GM12878 (cell line): ENCODE results near the gene BCAT1. TPM values are rescaled to one million over a fixed set of nuclear protein-coding genes. Genes with fewer than 3 reads are reported as not detected.
A peak's percentile ranks its signal among the peaks of the same experiment; 100 is the strongest.

Experiments used
- ATAC-seq: fragments of 200-7000 bp; cut with Tn5 transposase; 3 replicates; pipeline ENCODE4 v1.9.1; 2020; ENCODE audit warnings: mild to moderate bottlenecking, moderate library complexity
- BruUV-seq: library from RNA; stranded (reverse); fragments of 400-500 nt; replicated peaks from 2 replicates; lab custom pipeline; 2021; lab: Mats Ljungman, UMichigan
- CTCF ChIA-PET: fragments of 300-600 bp; sonication (Branson Sonifier 250); formaldehyde crosslinking; extraction: SDS; loops from one replicate; lab custom pipeline; 2021; ENCODE audit warnings: inconsistent platforms; lab: Yijun Ruan, JAX
- POLR2A ChIA-PET: fragments of 350-600 bp; formaldehyde crosslinking; extraction: SDS; loops from one replicate; lab custom pipeline; 2021; ENCODE audit warnings: inconsistent platforms; lab: Charles Lee
- RAD21 ChIA-PET: fragments of 300-600 bp; sonication (Branson Sonifier 250); formaldehyde crosslinking; loops from one replicate; lab custom pipeline; 2023; ENCODE audit warnings: antibody characterized with exemption; ENCODE audit not compliant: unreplicated experiment; lab: Charles Lee
- SMC1A ChIA-PET: fragments of 300-600 bp; sonication (Branson Sonifier 250); formaldehyde crosslinking; loops from one replicate; lab custom pipeline; 2023; ENCODE audit not compliant: unreplicated experiment, uncharacterized antibody; lab: Charles Lee
- DNase-seq: peaks from one replicate; pipeline ENCODE4 v3.0.0-alpha.2; 2011; ENCODE audit warnings: low read depth, low spot score
- FAIRE-seq: peaks from 3 replicates; lab custom pipeline; 2011; peaks lifted over from hg19 to GRCh38; lab: Jason Lieb, UNC
- H2AFZ ChIP-seq: 2 replicates; pipeline ENCODE4 v1.6.0; 2011; ENCODE audit warnings: low read depth, low read length, control low read depth; ENCODE audit not compliant: control insufficient read depth
- H3K27ac ChIP-seq: 2 replicates; pipeline ENCODE4 v1.5.1; 2011; ENCODE audit warnings: control low read depth; ENCODE audit not compliant: control insufficient read depth, insufficient read depth
- H3K27me3 ChIP-seq, 2 experiments: replicated peaks in 1 of 2; 2 replicates each; pipeline versions ENCODE4 v1.6.0 to v1.6.1; 2011; ENCODE audit warnings: low read length in 1 of 2; ENCODE audit not compliant: control insufficient read depth in 2 of 2, insufficient read depth in 2 of 2
- H3K36me3 ChIP-seq, 2 experiments: 2 replicates each; pipeline ENCODE4 v1.5.1; 2011; ENCODE audit warnings: low read length in 1 of 2; ENCODE audit not compliant: control insufficient read depth in 2 of 2, insufficient read depth in 2 of 2
- H3K4me1 ChIP-seq: 2 replicates; pipeline ENCODE4 v1.6.1; 2011; ENCODE audit warnings: mild to moderate bottlenecking, low read length, moderate library complexity, mixed read lengths; ENCODE audit not compliant: control insufficient read depth, insufficient read depth
- H3K4me2 ChIP-seq: 2 replicates; pipeline ENCODE4 v1.6.0; 2011; ENCODE audit warnings: control low read depth; ENCODE audit not compliant: control insufficient read depth, insufficient read depth
- H3K4me3 ChIP-seq: fragments of 200-600 bp; sonication (generic); 2 replicates; pipeline ENCODE4 v1.5.1; 2016
- H3K79me2 ChIP-seq: 2 replicates; pipeline ENCODE4 v1.6.0; 2011; ENCODE audit warnings: low read length; ENCODE audit not compliant: control insufficient read depth, insufficient read depth
- H3K9ac ChIP-seq: 2 replicates; pipeline ENCODE4 v1.8.0; 2011; ENCODE audit warnings: low read length, control low read depth, mixed read lengths; ENCODE audit not compliant: control insufficient read depth, insufficient read depth
- H3K9me3 ChIP-seq: replicated peaks from 3 replicates; pipeline ENCODE4 v1.5.1; 2011; ENCODE audit warnings: mild to moderate bottlenecking, low read length; ENCODE audit not compliant: control insufficient read depth, insufficient read depth
- H4K20me1 ChIP-seq: 2 replicates; pipeline ENCODE4 v1.6.0; 2011; ENCODE audit not compliant: control insufficient read depth, insufficient read depth
- CBX3 ChIP-seq: fragments of 200-600 bp; sonication (generic); IDR thresholded peaks from 2 replicates; pipeline ENCODE4 v1.6.1; 2016; ENCODE audit warnings: low read depth, borderline replicate concordance
- CEBPB ChIP-seq, 2 experiments: fragments of 150-350 bp in 1 of 2; IDR thresholded peaks; 2 replicates each; pipeline ENCODE4 v1.6.1; 2012 to 2014; ENCODE audit warnings: low read depth in 2 of 2, low read length in 2 of 2, borderline replicate concordance in 1 of 2, inconsistent platforms in 1 of 2
- IRF3 ChIP-seq: fragments of 450-650 bp; IDR thresholded peaks from 2 replicates; pipeline ENCODE4 v1.6.1; 2014; ENCODE audit warnings: mild to moderate bottlenecking
- NFIC ChIP-seq: IDR thresholded peaks from 2 replicates; pipeline ENCODE4 v1.6.1; 2012; ENCODE audit warnings: low read depth, mild to moderate bottlenecking, inconsistent platforms, low read length, moderate library complexity
- PML ChIP-seq: IDR thresholded peaks from 2 replicates; pipeline ENCODE4 v1.6.1; 2012; ENCODE audit warnings: low read length, inconsistent platforms
- POLR2A ChIP-seq: IDR thresholded peaks from 2 replicates; pipeline ENCODE4 v1.6.1; 2011; ENCODE audit warnings: low read depth, mild to moderate bottlenecking, low read length
- RUNX3 ChIP-seq: IDR thresholded peaks from 2 replicates; pipeline ENCODE4 v1.6.1; 2012; ENCODE audit warnings: low read length, inconsistent platforms
- ZNF217 ChIP-seq: fragments of 450-650 bp; IDR thresholded peaks from 2 replicates; pipeline ENCODE4 v1.6.1; 2017; ENCODE audit warnings: antibody characterized with exemption, mild to moderate bottlenecking
- WGBS: methylation state at CpG from one replicate; pipeline ENCODE4 v1.1.6; 2016; ENCODE audit warnings: low lambda C conversion rate; ENCODE audit not compliant: insufficient replicate concordance, insufficient coverage; ENCODE audit errors: missing lambda C conversion rate; 5-methylcytosine and 5-hydroxymethylcytosine counted together
- in situ Hi-C: fragments of 300-500 bp; cut with MboI; formaldehyde crosslinking; loops from 9 replicates; pipeline ENCODE4 v1.14.3; 2018; ENCODE audit warnings: mixed read lengths
- intact Hi-C: fragments of 100-400 bp; cut with micrococcal nuclease; formaldehyde crosslinking; loops from one replicate; pipeline ENCODE4 v1.14.2; 2022; ENCODE audit not compliant: unreplicated experiment
- polyA plus RNA-seq, 11 experiments: library from polyadenylated mRNA; depleted of rRNA in 4 of 11; unstranded in 6 of 11; stranded (reverse) in 5 of 11; fragments of >200 nt; fragmentation: Nextera tagmentation in 4 of 11; fragmentation: Illumina TruSeq in 1 of 11; extraction: Ambion mirVana in 4 of 11; extraction: Trizol in 1 of 11; gene quantifications; 1 replicate in 1 of 11; 2 replicates in 10 of 11; pipeline versions ENCODE4 v1.2.1 to v1.2.3, GENCODE V29; 2011 to 2016; ENCODE audit warnings: inconsistent platforms in 2 of 11, missing spikeins in 2 of 11, low read depth in 1 of 11
- total RNA-seq, 4 experiments: library from RNA; depleted of rRNA in 3 of 4; stranded (reverse); fragments of >200 nt in 3 of 4; fragmentation: Illumina TruSeq in 1 of 4; extraction: Trizol in 1 of 4; gene quantifications; 2 replicates each; pipeline versions ENCODE4 v1.2.1 to v1.2.3, GENCODE V29; 2013 to 2021

BCAT1 gene
- total and polyA plus RNA-seq, 10 of the 15 experiments (the other 5 are each of a cell fraction or from before 2014, with no cell fraction given), result 26.2 to 187 (median 81.9) TPM

- POLR2A ChIA-PET, result no interaction called here
- DNase-seq, result no peak
- CTCF ChIA-PET, result interaction anchor here (0.6 to 1.5 kb wide), 3 partner anchors 110 to 175 kb away, joined by 3 read pairs; no protein-coding TSS in a partner anchor
- intact Hi-C loops, result no loop called here
- H3K4me2 ChIP-seq, result no peak overlapping the region
- ATAC-seq, result no peak
- SMC1A ChIA-PET, result interaction anchor here (0.6 kb wide), 1 partner anchor 163 kb away, joined by 3 read pairs; no protein-coding TSS in a partner anchor
- BruUV-seq, result no TSS peak
- no peak for FAIRE-seq
- in situ Hi-C loops, result no loop called here
- no peak overlapping the region for H3K4me3 ChIP-seq
- H3K27me3 ChIP-seq, result no peaks in the 10 kb centered on the region
- no peaks in the 10 kb centered on the region; the same call in 2 of the 3 replicates for H3K9me3 ChIP-seq
- TF ChIP-seq RUNX3 (no peak), POLR2A (no peak), CEBPB (IDR thresholded peaks at IDR 0.05; ENCODE audit: borderline replicate concordance in 1 of 2, low read depth in 2 of 2, low read length in 2 of 2) (no peak), NFIC (no peak)
- no peak overlapping the region for H3K9ac ChIP-seq
- no peaks in the 10 kb centered on the region for H4K20me1 ChIP-seq
- H3K79me2 ChIP-seq, result no peaks in the 10 kb centered on the region
- peaks cover 11% of the 10 kb centered on the region for H3K4me1 ChIP-seq
- 48% methylated on average over 8 of the region's 8 CpGs for WGBS
- no peaks in the 10 kb centered on the region for H3K36me3 ChIP-seq
- no peak overlapping the region for H2AFZ ChIP-seq
- RAD21 ChIA-PET, result interaction anchor here (1.1 kb wide), 1 partner anchor 11 kb away, joined by 3 read pairs; no protein-coding TSS in a partner anchor
- no peak overlapping the region for H3K27ac ChIP-seq
Measured at GRCh38 chr12:24979976-24980730, 31.3 kb upstream of the BCAT1 start.

- Histone ChIP-seq H4K20me1 (no peaks in the 10 kb centered on the region), H3K4me1 (peaks cover 11% of the 10 kb centered on the region), H3K9ac (no peak overlapping the region), H3K4me3 (no peak overlapping the region), H3K27ac (no peak overlapping the region), H3K4me2 (no peak overlapping the region), H3K36me3 (no peaks in the 10 kb centered on the region), H2AFZ (peak overlapping the region; percentile 15; the same call in 1 of the 2 replicates), H3K27me3 (no peaks in the 10 kb centered on the region), H3K79me2 (no peaks in the 10 kb centered on the region), H3K9me3 (no peaks in the 10 kb centered on the region; the same call in 2 of the 3 replicates)
- 43% methylated on average over 5 of the region's 5 CpGs for WGBS
- in situ Hi-C loops (no loop called here), intact Hi-C loops (no loop called here)
- CTCF ChIA-PET, result interaction anchor here (1.0 to 1.5 kb wide), 2 partner anchors 174 to 176 kb away, joined by 3 read pairs; no protein-coding TSS in a partner anchor
- SMC1A ChIA-PET, result no interaction called here
- RAD21 ChIA-PET, result interaction anchor here (1.1 kb wide), 1 partner anchor 12 kb away, joined by 3 read pairs; no protein-coding TSS in a partner anchor
- POLR2A ChIA-PET, result no interaction called here
- DNase-seq, result no peak
- BruUV-seq, result no TSS peak
- no peak for ATAC-seq
- no peak for FAIRE-seq
- TF ChIP-seq CBX3, result no peak
- no peak for TF ChIP-seq ZNF217
- no peak for TF ChIP-seq PML
- TF ChIP-seq IRF3, result no peak
Measured at GRCh38 chr12:24979329-24979728, 30.4 kb upstream of the BCAT1 start.
